Epithelial cell of proximal tubule (primary cell): Measurements from ENCODE around the gene GM2A. TPM values are rescaled to one million over a fixed set of nuclear protein-coding genes. Genes with fewer than 3 reads are reported as not detected.
A peak's percentile ranks its signal among the peaks of the same experiment; 100 is the strongest.
"Not testable (repeated sequence)": the region's sequence is repeated elsewhere in the genome, so short reads cannot be mapped to it uniquely, and the experiment has no call there.

Source experiments
- DNase-seq: peaks from one replicate; pipeline ENCODE4 v3.0.0-alpha.2; 2011; ENCODE audit warnings: low read depth
- H3K4me3 ChIP-seq: 2 replicates; pipeline ENCODE4 v1.5.1; 2011; ENCODE audit warnings: low read depth, mild to moderate bottlenecking, low read length
- CTCF ChIP-seq: conservative IDR thresholded peaks from 2 replicates; pipeline ENCODE4 v1.5.1; 2012; ENCODE audit warnings: low read depth, mild to moderate bottlenecking, low read length
- total RNA-seq: library from RNA; depleted of rRNA; stranded (reverse); fragments of >200 nt; gene quantifications from 2 replicates; pipeline ENCODE4 v1.2.3, GENCODE V29; 2015

Gene GM2A
- total RNA-seq, 1 donor from 2014 or later, result 16.1 TPM

GRCh38 chr5:151251621-151252020 lies 1.4 kb upstream of the GM2A start:
- no peak for TF ChIP-seq CTCF
- H3K4me3 ChIP-seq, result no peak overlapping the region
- no peak for DNase-seq

- no peak for TF ChIP-seq CTCF
- peak overlapping the region; percentile 77 for H3K4me3 ChIP-seq
- no peak for DNase-seq
These were observed 593 bp downstream of the GM2A start for GRCh38 chr5:151253605-151253950.

GRCh38 chr5:151254556-151254955 lies 1.6 kb downstream of the GM2A start:
- DNase-seq, result no peak
- H3K4me3 ChIP-seq, result no peak overlapping the region
- no peak for TF ChIP-seq CTCF

DNA sequence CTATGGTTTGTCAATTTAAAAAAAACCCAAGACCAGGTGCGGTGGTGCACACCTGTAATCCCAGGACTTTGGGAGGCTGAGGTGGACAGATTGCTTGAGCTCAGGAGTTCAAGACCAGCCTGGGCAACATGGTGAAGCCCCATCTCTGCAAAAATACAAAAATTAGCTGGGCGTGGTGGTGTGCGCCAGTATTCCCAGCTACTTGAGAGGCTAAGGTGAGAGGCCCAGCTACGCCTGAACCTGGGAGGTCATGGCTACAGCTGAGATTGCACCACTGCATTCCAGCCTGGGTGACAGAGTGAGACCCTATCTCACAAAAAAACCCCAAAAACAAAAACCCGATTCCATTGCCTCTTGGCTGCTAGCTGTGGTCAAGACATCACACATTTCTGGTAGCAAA lies 2.0 kb downstream of the GM2A start:
- not testable (repeated sequence) for H3K4me3 ChIP-seq, DNase-seq

GRCh38 chr5:151255621-151256286 lies 2.8 kb downstream of the GM2A start:
- TF ChIP-seq CTCF, result no peak
- DNase-seq, result no peak
- H3K4me3 ChIP-seq, result no peak overlapping the region

DNA sequence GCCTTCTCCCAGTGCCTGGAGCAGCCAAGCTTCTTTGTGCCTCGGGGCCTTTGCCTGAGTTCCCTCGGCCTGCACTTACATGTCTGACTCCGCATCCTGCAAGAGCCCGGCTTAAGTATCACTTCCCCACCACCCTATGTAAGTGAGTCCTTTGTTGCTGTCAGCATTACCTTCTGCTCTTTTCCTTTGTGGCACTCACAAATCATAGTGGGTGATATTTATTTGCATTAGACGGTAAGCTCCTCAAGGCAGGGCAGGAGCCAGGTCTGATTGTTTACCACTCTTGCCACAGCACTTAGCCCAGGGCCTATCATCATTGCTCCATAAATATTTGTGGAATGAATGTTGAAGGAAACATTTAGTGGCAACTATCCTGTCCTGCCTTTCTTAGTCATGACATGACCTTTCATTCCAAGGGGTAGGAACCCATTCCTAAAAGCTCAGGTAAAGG lies 4.8 kb downstream of the GM2A start:
- no peak for DNase-seq
- H3K4me3 ChIP-seq, result no peak overlapping the region
- no peak for TF ChIP-seq CTCF

DNA sequence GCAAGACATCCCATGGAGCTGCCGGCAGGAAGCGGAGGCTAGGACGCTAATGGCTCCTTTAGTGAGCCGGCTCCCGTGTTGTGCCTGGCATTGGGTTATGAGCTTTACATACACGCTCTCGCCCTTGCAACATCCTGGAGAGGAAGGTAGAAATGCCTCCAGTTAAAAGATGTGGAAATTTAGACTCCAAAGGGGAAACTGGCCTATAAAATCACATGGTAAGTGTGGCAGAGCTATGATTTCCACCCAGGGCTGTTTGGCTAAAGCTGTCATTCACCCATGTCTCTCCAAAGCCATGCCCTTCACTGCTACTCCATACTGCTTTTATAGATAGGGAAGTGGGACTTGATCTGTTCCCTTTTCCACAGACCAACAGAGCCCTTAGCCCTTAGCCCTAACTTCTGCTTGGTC lies 5.2 kb downstream of the GM2A start:
- no peak for DNase-seq
- no peak overlapping the region for H3K4me3 ChIP-seq
- TF ChIP-seq CTCF, result no peak
